GM23248 (cell line): Measurements from ENCODE around the gene CPEB1. TPM values are rescaled to one million over a fixed set of nuclear protein-coding genes. Genes with fewer than 3 reads are reported as not detected.
"Not testable (repeated sequence)": the region's sequence is repeated elsewhere in the genome, so short reads cannot be mapped to it uniquely, and the experiment has no call there.

ENCODE experiments used
- DNase-seq: peaks from one replicate; pipeline ENCODE4 v3.0.0-alpha.2; 2015
- H2AFZ ChIP-seq: fragments of 200-600 bp; sonication (generic); 2 replicates; pipeline ENCODE4 v1.6.1; 2016; ENCODE audit warnings: antibody characterized with exemption
- H3F3A ChIP-seq: fragments of 200-600 bp; sonication (generic); 2 replicates; pipeline ENCODE4 v1.6.1; 2016; ENCODE audit warnings: mild to moderate bottlenecking, antibody characterized with exemption, mixed run types; ENCODE audit not compliant: insufficient read depth
- H3K27ac ChIP-seq: fragments of 200-600 bp; sonication (generic); 2 replicates; pipeline ENCODE4 v1.5.1; 2016; ENCODE audit warnings: mild to moderate bottlenecking
- H3K27me3 ChIP-seq: fragments of 200-600 bp; sonication (generic); replicated peaks from 2 replicates; pipeline ENCODE4 v1.6.1; 2016; ENCODE audit warnings: mild to moderate bottlenecking; ENCODE audit not compliant: insufficient read depth
- H3K36me3 ChIP-seq: fragments of 200-600 bp; sonication (generic); 2 replicates; pipeline ENCODE4 v1.6.1; 2016; ENCODE audit warnings: low read depth, mild to moderate bottlenecking
- H3K4me1 ChIP-seq: fragments of 200-600 bp; sonication (generic); 2 replicates; pipeline ENCODE4 v1.6.1; 2016; ENCODE audit warnings: mild to moderate bottlenecking; ENCODE audit not compliant: insufficient read depth
- H3K4me2 ChIP-seq: fragments of 200-600 bp; sonication (generic); one replicate; pipeline ENCODE4 v1.6.1; 2016; ENCODE audit warnings: mild to moderate bottlenecking; ENCODE audit not compliant: unreplicated experiment
- H3K4me3 ChIP-seq: fragments of 200-600 bp; sonication (generic); 2 replicates; pipeline ENCODE4 v1.5.1; 2016; ENCODE audit warnings: mild to moderate bottlenecking
- H3K79me2 ChIP-seq: fragments of 200-600 bp; sonication (generic); 2 replicates; pipeline ENCODE4 v1.6.1; 2016; ENCODE audit warnings: mild to moderate bottlenecking; ENCODE audit not compliant: insufficient read depth
- H3K9ac ChIP-seq: fragments of 200-600 bp; sonication (generic); 2 replicates; pipeline ENCODE4 v1.6.1; 2016; ENCODE audit warnings: mild to moderate bottlenecking
- H3K9me2 ChIP-seq: fragments of 200-600 bp; sonication (generic); 2 replicates; pipeline ENCODE4 v1.6.1; 2016; ENCODE audit warnings: mixed run types, mild to moderate bottlenecking, moderate library complexity; ENCODE audit not compliant: insufficient read depth
- H3K9me3 ChIP-seq: fragments of 200-600 bp; sonication (generic); one replicate; pipeline ENCODE4 v1.6.1; 2017; ENCODE audit warnings: low read depth
- H4K20me1 ChIP-seq: fragments of 200-600 bp; sonication (generic); 2 replicates; pipeline ENCODE4 v1.6.0; 2016; ENCODE audit not compliant: insufficient read depth
- EZH2 ChIP-seq: fragments of 200-600 bp; sonication (generic); IDR thresholded peaks from 2 replicates; pipeline ENCODE4 v1.6.1; 2018; ENCODE audit warnings: antibody characterized with exemption, mild to moderate bottlenecking; ENCODE audit not compliant: insufficient read depth, poor library complexity, severe bottlenecking
- EZH2phosphoT487 ChIP-seq: fragments of 200-600 bp; sonication (generic); IDR thresholded peaks from 2 replicates; pipeline ENCODE4 v1.6.1; 2018; ENCODE audit warnings: antibody characterized with exemption, moderate library complexity, mild to moderate bottlenecking, low read depth; ENCODE audit not compliant: insufficient read depth
- WGBS, 2 experiments: methylation state at CpG; one replicate each; pipeline ENCODE4 v1.1.6; 2015 to 2017; ENCODE audit warnings: low lambda C conversion rate in 2 of 2, low coverage in 1 of 2; ENCODE audit errors: missing lambda C conversion rate in 2 of 2; 5-methylcytosine and 5-hydroxymethylcytosine counted together
- in situ Hi-C: fragments of 300-500 bp; cut with MboI; formaldehyde crosslinking; loops from 2 replicates; pipeline ENCODE4 v1.15.0; 2020
- polyA plus RNA-seq: library from polyadenylated mRNA; unstranded; fragments of >200 nt; fragmentation: Nextera tagmentation; extraction: Ambion mirVana; gene quantifications from 2 replicates; pipeline ENCODE4 v1.2.1, GENCODE V29; 2016
- total RNA-seq: library from RNA; depleted of rRNA; stranded (reverse); fragments of >200 nt; shearing (Covaris generic); gene quantifications from 2 replicates; pipeline ENCODE4 v1.2.3, GENCODE V29; 2014

CPEB1 gene
- total and polyA plus RNA-seq, 2 experiments from 2014 or later: 5.6 to 8.6 TPM

GRCh38 chr15:82537351-82537908 is 109.7 kb downstream of the CPEB1 start:
- H3K27ac ChIP-seq: peak overlapping the region; percentile 22; the same call in 1 of the 2 replicates
- H3K4me2 ChIP-seq: no peak overlapping the region
- DNase-seq: peak; percentile 2
- H3K9ac ChIP-seq: peak overlapping the region; percentile 97
- no peaks in the 10 kb centered on the region for H3K9me2 ChIP-seq
- no peak for TF ChIP-seq EZH2
- no peak for TF ChIP-seq EZH2phosphoT487
- no peak overlapping the region for H2AFZ ChIP-seq
- peaks cover 19% of the 10 kb centered on the region for H3K4me1 ChIP-seq
- H3K4me3 ChIP-seq: peak overlapping the region; percentile 94; the same call in 1 of the 2 replicates
- H3K79me2 ChIP-seq: peaks cover 38% of the 10 kb centered on the region
- H3K27me3 ChIP-seq: no peaks in the 10 kb centered on the region
- 70 to 78% methylated on average over 4 of the region's 4 CpGs for WGBS, 2 experiments
- H4K20me1 ChIP-seq: peaks cover 23% of the 10 kb centered on the region; the same call in 1 of the 2 replicates
- H3F3A ChIP-seq: peaks cover 56% of the 10 kb centered on the region
- in situ Hi-C loops: loop anchor here (25.0 kb wide), 1 partner anchor 475 kb away; the partner anchor contains the start of gene C15orf40
- H3K9me3 ChIP-seq: no peaks in the 10 kb centered on the region
- peaks cover 25% of the 10 kb centered on the region for H3K36me3 ChIP-seq

- WGBS, 2 experiments: 63 to 66% methylated on average over 11 of the region's 11 CpGs
- H3K4me2 ChIP-seq: no peak overlapping the region
- peaks cover 25% of the 10 kb centered on the region for H3K36me3 ChIP-seq
Measured at GRCh38 chr15:82536409-82537350, 110.5 kb downstream of the CPEB1 start.

GRCh38 chr15:82535566-82536408 is 111.4 kb downstream of the CPEB1 start:
- Histone ChIP-seq H3K9me2 (no peaks in the 10 kb centered on the region), H4K20me1 (peaks cover 23% of the 10 kb centered on the region; the same call in 1 of the 2 replicates), H3K9ac (no peak overlapping the region), H3K4me3 (no peak overlapping the region), H2AFZ (no peak overlapping the region), H3K9me3 (no peaks in the 10 kb centered on the region), H3F3A (peaks cover 56% of the 10 kb centered on the region), H3K27me3 (no peaks in the 10 kb centered on the region), H3K4me1 (peaks cover 19% of the 10 kb centered on the region), H3K27ac (no peak overlapping the region), H3K36me3 (peaks cover 25% of the 10 kb centered on the region), H3K79me2 (peaks cover 33% of the 10 kb centered on the region), H3K4me2 (no peak overlapping the region)
- DNase-seq: peak; percentile 9
- TF ChIP-seq EZH2phosphoT487: no peak
- TF ChIP-seq EZH2: no peak
- in situ Hi-C loops: loop anchor here (25.0 kb wide), 1 partner anchor 477 kb away; the partner anchor contains the start of gene C15orf40
- 74 to 76% methylated on average over 9 of the region's 9 CpGs for WGBS, 2 experiments

More at GRCh38 chr15:82536409-82537350, 110.5 kb downstream of the CPEB1 start:
- no peaks in the 10 kb centered on the region for H3K27me3 ChIP-seq
- in situ Hi-C loops: loop anchor here (25.0 kb wide), 1 partner anchor 476 kb away; the partner anchor contains the start of gene C15orf40
- H3K79me2 ChIP-seq: peaks cover 38% of the 10 kb centered on the region
- H3K4me1 ChIP-seq: peaks cover 19% of the 10 kb centered on the region
- no peaks in the 10 kb centered on the region for H3K9me2 ChIP-seq
- no peak overlapping the region for H3K4me3 ChIP-seq
- H2AFZ ChIP-seq: no peak overlapping the region
- TF ChIP-seq EZH2phosphoT487 (no peak), EZH2 (no peak)
- peak; percentile 1 for DNase-seq
- H4K20me1 ChIP-seq: peaks cover 23% of the 10 kb centered on the region; the same call in 1 of the 2 replicates
- no peaks in the 10 kb centered on the region for H3K9me3 ChIP-seq
- H3K27ac ChIP-seq: no peak overlapping the region
- 0 out of 2 replicates have a peak overlapping the region, but pooled peaks have one; percentile 97 for H3K9ac ChIP-seq
- H3F3A ChIP-seq: peaks cover 56% of the 10 kb centered on the region

GRCh38 chr15:82535151-82535550 is 112.0 kb downstream of the CPEB1 start:
- not testable (repeated sequence) for H3K27ac ChIP-seq, H2AFZ ChIP-seq, H3K4me3 ChIP-seq, DNase-seq, H3K9ac ChIP-seq, H3K9me2 ChIP-seq, H3K27me3 ChIP-seq, H3K4me2 ChIP-seq, H3K9me3 ChIP-seq
- in situ Hi-C loops: loop anchor here (25.0 kb wide), 1 partner anchor 477 kb away; the partner anchor contains the start of gene C15orf40
- Histone ChIP-seq H3K79me2 (peaks cover 32% of the 10 kb centered on the region), H3K4me1 (peaks cover 19% of the 10 kb centered on the region), H3F3A (peaks cover 56% of the 10 kb centered on the region), H4K20me1 (peaks cover 23% of the 10 kb centered on the region; the same call in 1 of the 2 replicates), H3K36me3 (peaks cover 25% of the 10 kb centered on the region)
- 97% methylated on average over 5 of the region's 5 CpGs for WGBS, 2 experiments

GRCh38 chr15:82534457-82534861 is 112.7 kb downstream of the CPEB1 start:
- H3F3A ChIP-seq: peaks cover 56% of the 10 kb centered on the region
- H3K9me3 ChIP-seq, H3K4me2 ChIP-seq, H3K9me2 ChIP-seq, H3K9ac ChIP-seq, H3K27me3 ChIP-seq, H2AFZ ChIP-seq, H3K4me3 ChIP-seq, H3K27ac ChIP-seq: not testable (repeated sequence)
- H4K20me1 ChIP-seq: peaks cover 23% of the 10 kb centered on the region; the same call in 1 of the 2 replicates
- in situ Hi-C loops: loop anchor here (25.0 kb wide), 1 partner anchor 478 kb away; the partner anchor contains the start of gene C15orf40
- peaks cover 25% of the 10 kb centered on the region for H3K36me3 ChIP-seq
- peaks cover 25% of the 10 kb centered on the region for H3K79me2 ChIP-seq
- peaks cover 19% of the 10 kb centered on the region for H3K4me1 ChIP-seq
- peak; percentile 5 for DNase-seq
- WGBS, 2 experiments: 99 to 100% methylated on average over 3 of the region's 3 CpGs
